Left lung (tissue), 10 donors: ENCODE data around the gene DYRK1A. TPM values are rescaled to one million over a fixed set of nuclear protein-coding genes. Genes with fewer than 3 reads are reported as not detected.
A peak's percentile ranks its signal among the peaks of the same experiment; 100 is the strongest.

Experiments
- ATAC-seq: fragments of 200-7000 bp; cut with Tn5 transposase; one replicate; pipeline ENCODE4 v1.9.1; 2020; ENCODE audit warnings: moderate library complexity
- DNase-seq, 4 donors: peaks; one replicate each; pipeline ENCODE4 v3.0.0-alpha.2; 2013 to 2020
- H3K27ac ChIP-seq, 2 donors: fragments of 200-600 bp; sonication (generic) in 1 of 2; one replicate each; pipeline versions ENCODE4 v1.5.0 to v1.8.0; 2020 to 2021
- H3K27me3 ChIP-seq, 2 donors: fragments of 200-600 bp; sonication (generic) in 1 of 2; one replicate each; pipeline versions ENCODE4 v1.5.0 to v1.8.0; 2020 to 2021
- H3K36me3 ChIP-seq, 2 donors: fragments of 200-600 bp; sonication (generic) in 1 of 2; one replicate each; pipeline versions ENCODE4 v1.5.0 to v1.8.0; 2020 to 2021
- H3K4me1 ChIP-seq, 2 donors: fragments of 200-600 bp; one replicate each; pipeline ENCODE4 v1.8.0; 2021
- H3K4me3 ChIP-seq, 2 donors: fragments of 200-600 bp; sonication (generic) in 1 of 2; one replicate each; pipeline versions ENCODE4 v1.5.0 to v1.8.0; 2020 to 2021; ENCODE audit warnings: mild to moderate bottlenecking in 1 of 2
- H3K9me3 ChIP-seq, 2 donors: fragments of 200-600 bp; sonication (generic) in 1 of 2; one replicate each; pipeline versions ENCODE4 v1.5.0 to v1.8.0; 2020 to 2021
- intact Hi-C, 2 donors: fragments of 100-400 bp; cut with DNase I; formaldehyde crosslinking; loops; one replicate each; pipeline versions ENCODE4 v1.11.2 to v1.14.2; 2022
- polyA plus RNA-seq, 6 donors: library from polyadenylated mRNA; unstranded; fragments of 120-200 nt; gene quantifications; one replicate each; pipeline ENCODE4 v1.2.1, GENCODE V29; 2013; ENCODE audit not compliant: insufficient read length in 6 of 6
- total RNA-seq, 2 donors: library from RNA; stranded (reverse); fragmentation: NEBNext Ultra II Directional; extraction: Animal tissue kit (Norgen Biotek cat#: 25700); gene quantifications; one replicate each; pipeline ENCODE4 v1.2.1, GENCODE V29; 2021
- TF ChIP-seq, protein P1 (sequence below), 2 donors: fragments of 200-600 bp; sonication (generic) in 1 of 2; IDR thresholded peaks; one replicate each; pipeline versions ENCODE4 v1.5.0 to v1.8.0; 2021; ENCODE audit warnings: antibody characterized with exemption in 2 of 2
- donor health status: DM: no; HTN: yes; CAD: no.
- donor health status: DM: no; HTN: no; CAD: no.

Gene DYRK1A
- total and polyA plus RNA-seq, 8 donors = 57.0 to 69.9 (median 65.8) TPM

DNA sequence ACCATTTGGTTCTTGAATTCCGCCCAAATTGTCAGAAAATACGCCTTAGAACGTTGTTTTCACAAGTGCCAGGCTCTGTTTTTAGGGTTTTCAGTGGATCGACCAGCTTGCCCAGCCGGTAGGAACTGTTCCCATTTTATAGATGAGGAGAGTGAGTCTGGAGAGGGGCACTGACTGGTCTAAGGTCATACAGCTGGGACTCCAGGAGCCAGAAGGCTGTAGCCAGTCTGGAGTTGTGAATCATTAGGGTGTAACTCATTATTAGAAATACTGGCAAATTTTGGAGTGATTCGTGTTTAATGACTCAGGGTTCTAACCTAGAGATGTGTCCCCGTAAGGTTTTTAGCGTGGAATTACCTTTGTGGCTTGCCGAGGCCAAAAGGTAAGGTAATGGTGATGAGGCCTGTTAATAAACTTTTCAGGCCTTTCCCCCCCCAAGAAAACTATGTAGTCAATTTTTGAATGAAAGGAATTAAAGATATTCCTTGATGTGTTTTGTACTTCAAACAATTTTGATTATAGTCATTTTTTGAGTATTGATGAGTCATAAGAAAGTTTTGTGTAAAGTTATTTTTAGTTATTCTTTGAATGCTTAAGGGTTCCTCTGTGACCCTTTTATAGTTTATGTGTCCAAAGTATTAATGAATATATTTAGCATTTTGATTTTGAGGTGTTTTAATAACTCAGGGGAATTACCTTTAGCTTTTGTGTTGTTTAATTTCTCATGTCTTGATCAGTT, 2.1 kb downstream of the DYRK1A start:
- Histone ChIP-seq H3K9me3 (no peaks in the 10 kb centered on the region), H3K4me3 (peak overlapping the region; percentile 79 to 87), H3K27ac (peak overlapping the region; percentile 100), H3K36me3 (no peaks in the 10 kb centered on the region), H3K4me1 (peaks cover 9 to 58% of the 10 kb centered on the region in 2 donors), H3K27me3 (no peaks in the 10 kb centered on the region)
- ATAC-seq (no peak), DNase-seq (no peak)
- TF ChIP-seq, protein P1, sequence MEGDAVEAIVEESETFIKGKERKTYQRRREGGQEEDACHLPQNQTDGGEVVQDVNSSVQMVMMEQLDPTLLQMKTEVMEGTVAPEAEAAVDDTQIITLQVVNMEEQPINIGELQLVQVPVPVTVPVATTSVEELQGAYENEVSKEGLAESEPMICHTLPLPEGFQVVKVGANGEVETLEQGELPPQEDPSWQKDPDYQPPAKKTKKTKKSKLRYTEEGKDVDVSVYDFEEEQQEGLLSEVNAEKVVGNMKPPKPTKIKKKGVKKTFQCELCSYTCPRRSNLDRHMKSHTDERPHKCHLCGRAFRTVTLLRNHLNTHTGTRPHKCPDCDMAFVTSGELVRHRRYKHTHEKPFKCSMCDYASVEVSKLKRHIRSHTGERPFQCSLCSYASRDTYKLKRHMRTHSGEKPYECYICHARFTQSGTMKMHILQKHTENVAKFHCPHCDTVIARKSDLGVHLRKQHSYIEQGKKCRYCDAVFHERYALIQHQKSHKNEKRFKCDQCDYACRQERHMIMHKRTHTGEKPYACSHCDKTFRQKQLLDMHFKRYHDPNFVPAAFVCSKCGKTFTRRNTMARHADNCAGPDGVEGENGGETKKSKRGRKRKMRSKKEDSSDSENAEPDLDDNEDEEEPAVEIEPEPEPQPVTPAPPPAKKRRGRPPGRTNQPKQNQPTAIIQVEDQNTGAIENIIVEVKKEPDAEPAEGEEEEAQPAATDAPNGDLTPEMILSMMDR (IDR thresholded peaks at IDR 0.05) = no peak
- intact Hi-C loops = loop anchor here in 1 of 2 donors (10.0 kb wide), 1 partner anchor 104 kb away; the partner anchor contains the start of gene VPS26C

DNA sequence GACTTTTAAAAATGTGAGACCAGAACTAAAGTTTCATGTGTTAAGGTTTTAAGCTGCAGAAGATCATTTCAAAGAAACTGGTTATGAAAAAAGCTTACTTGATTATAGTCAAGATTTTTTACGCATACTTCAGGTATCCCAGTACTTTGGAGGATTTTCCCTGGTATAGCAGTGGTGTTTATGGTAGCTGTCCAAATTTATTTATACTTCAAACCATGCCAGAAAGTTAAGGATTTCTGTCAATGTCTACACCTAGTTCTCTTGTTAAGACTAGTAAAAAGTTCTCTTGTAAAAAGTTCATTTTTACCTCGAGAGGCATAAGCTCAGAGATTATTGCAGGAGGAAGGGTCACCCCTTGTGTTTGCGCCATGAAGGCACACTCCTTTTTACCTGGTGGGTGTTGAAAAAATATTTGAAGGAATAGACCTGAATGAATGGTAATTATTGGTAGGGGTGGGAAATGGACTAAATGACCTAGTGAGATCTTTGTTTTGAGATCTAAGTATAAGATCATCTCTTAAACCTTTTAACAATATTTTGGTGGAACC, 2.8 kb downstream of the DYRK1A start:
- Histone ChIP-seq H3K27ac (peak overlapping the region; percentile 2 to 100), H3K4me1 (peaks cover 9 to 65% of the 10 kb centered on the region in 2 donors)
- TF ChIP-seq, protein P1 (IDR thresholded peaks at IDR 0.05) = no peak

DNA sequence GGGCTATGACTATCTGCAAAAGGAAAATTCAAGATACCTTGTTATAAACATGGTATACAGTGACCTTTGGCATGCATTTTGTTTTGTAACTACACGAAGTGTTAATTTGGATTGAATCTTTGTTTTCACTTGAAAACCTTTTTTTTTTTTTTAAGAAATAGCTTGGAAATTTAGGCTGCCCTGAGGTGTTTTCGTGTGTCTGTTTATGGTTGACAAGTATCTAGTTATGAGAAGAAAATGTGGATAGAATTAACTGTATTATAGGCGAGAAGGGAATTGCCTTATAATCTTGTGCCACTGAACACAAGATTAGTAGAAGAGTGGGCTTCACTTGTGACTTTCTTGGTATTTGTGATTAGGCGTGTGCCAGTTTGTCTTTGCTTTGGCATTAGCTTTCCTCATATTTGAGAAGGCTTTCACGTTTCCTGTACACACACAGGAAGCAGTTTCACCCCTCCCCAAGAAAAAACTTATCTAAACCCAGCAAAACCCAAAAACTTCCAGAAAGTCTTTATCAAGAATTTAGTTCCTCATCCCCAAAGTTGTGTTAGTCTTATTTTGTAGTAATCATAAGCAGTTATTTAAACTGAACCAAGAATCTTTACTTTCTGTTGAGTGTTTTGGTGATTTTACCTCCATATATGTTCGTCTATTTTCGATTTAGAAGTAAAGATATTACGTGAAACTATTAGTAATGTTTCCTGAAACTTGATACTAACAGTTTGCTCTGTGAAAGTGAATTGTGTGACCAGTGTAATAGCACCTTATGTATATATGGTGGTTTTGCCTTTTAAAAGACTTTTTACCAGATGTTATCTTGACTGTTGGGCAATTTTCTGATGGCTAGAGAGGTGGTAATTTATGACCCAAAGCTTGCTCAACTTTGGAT, 3.8 kb downstream of the DYRK1A start:
- no peak for DNase-seq
- TF ChIP-seq, protein P1 (IDR thresholded peaks at IDR 0.05) = no peak
- Histone ChIP-seq H3K27ac (peak overlapping the region; percentile 22 to 100), H3K4me1 (peaks cover 9 to 66% of the 10 kb centered on the region in 2 donors), H3K9me3 (no peaks in the 10 kb centered on the region), H3K27me3 (no peaks in the 10 kb centered on the region), H3K4me3 (peak overlapping the region in 1 of 2 donors; percentile 87), H3K36me3 (no peaks in the 10 kb centered on the region)
- intact Hi-C loops = no loop called here
- no peak for ATAC-seq

More for the DNA sequence above, 2.8 kb downstream of the DYRK1A start:
- H3K4me3 ChIP-seq = peak overlapping the region in 1 of 2 donors; percentile 87
- no peaks in the 10 kb centered on the region for H3K36me3 ChIP-seq
- DNase-seq (no peak), ATAC-seq (no peak)
- H3K27me3 ChIP-seq = no peaks in the 10 kb centered on the region
- intact Hi-C loops = loop anchor here in 1 of 2 donors (10.0 kb wide), 1 partner anchor 105 kb away; the partner anchor contains the start of gene VPS26C
- no peaks in the 10 kb centered on the region for H3K9me3 ChIP-seq

DNA sequence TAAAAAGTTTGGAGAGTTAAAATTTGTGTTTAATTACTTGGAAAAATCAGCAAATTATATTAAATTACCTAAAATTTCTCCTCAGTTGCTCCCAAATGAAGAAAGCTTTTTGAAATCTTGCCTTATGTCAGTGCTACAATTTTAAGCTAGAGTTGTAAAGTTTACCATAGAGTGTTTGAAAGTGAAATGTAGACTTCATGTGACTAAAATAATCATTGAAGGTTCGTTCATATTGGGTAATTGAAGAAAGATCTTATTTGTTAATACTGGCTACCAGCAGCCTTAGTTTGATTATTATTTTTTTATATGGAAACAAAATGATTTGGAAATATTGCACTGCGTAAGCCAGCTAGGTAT, 4.4 kb downstream of the DYRK1A start:
- DNase-seq (no peak), ATAC-seq (no peak)
- Histone ChIP-seq H3K4me3 (no peak overlapping the region), H3K36me3 (no peaks in the 10 kb centered on the region), H3K27ac (peak overlapping the region in 1 of 2 donors; percentile 100), H3K9me3 (no peaks in the 10 kb centered on the region), H3K27me3 (no peaks in the 10 kb centered on the region), H3K4me1 (peaks cover 15 to 71% of the 10 kb centered on the region in 2 donors)
- TF ChIP-seq, protein P1 (IDR thresholded peaks at IDR 0.05) = no peak
- intact Hi-C loops = no loop called here
